Neuronal stem cell (in vitro differentiated cells): ENCODE measurements around the gene ZSCAN30.

Source experiments
- DNase-seq: peaks from one replicate; pipeline ENCODE4 v3.0.0-alpha.2; 2013; ENCODE audit warnings: low spot score
- H2AFZ ChIP-seq: one replicate; pipeline ENCODE4 v1.6.1; 2013; ENCODE audit warnings: mild to moderate bottlenecking, low read length, inconsistent platforms
- H2AK5ac ChIP-seq: 2 replicates; pipeline ENCODE4 v1.6.1; 2013; ENCODE audit warnings: low read depth, mild to moderate bottlenecking, inconsistent platforms, low read length, moderate library complexity, mixed read lengths
- H2BK120ac ChIP-seq: 2 replicates; pipeline ENCODE4 v1.6.1; 2013; ENCODE audit warnings: low read depth, mild to moderate bottlenecking, inconsistent platforms, low read length, moderate library complexity, mixed read lengths
- H2BK12ac ChIP-seq: one replicate; pipeline ENCODE4 v1.6.1; 2013; ENCODE audit warnings: low read length, inconsistent platforms
- H2BK15ac ChIP-seq: 2 replicates; pipeline ENCODE4 v1.6.1; 2013; ENCODE audit warnings: mild to moderate bottlenecking, low read length, inconsistent platforms, mixed read lengths
- H2BK5ac ChIP-seq: one replicate; pipeline ENCODE4 v1.6.1; 2013; ENCODE audit warnings: inconsistent platforms, mild to moderate bottlenecking, low read length, moderate library complexity
- H3K14ac ChIP-seq: one replicate; pipeline ENCODE4 v1.6.1; 2013; ENCODE audit warnings: low read length, inconsistent platforms
- H3K18ac ChIP-seq: 2 replicates; pipeline ENCODE4 v1.6.1; 2013; ENCODE audit warnings: low read length, inconsistent platforms
- H3K23ac ChIP-seq: 2 replicates; pipeline ENCODE4 v1.6.1; 2013; ENCODE audit warnings: low read depth, mild to moderate bottlenecking, mixed read lengths, low read length, inconsistent platforms; ENCODE audit not compliant: poor library complexity
- H3K27ac ChIP-seq: replicated peaks from 3 replicates; pipeline ENCODE4 v1.5.1; 2013; ENCODE audit warnings: low read length, inconsistent platforms
- H3K27me3 ChIP-seq, 3 experiments: 2 replicates each; pipeline ENCODE4 v1.6.1; 2013; ENCODE audit warnings: low read length in 3 of 3, mild to moderate bottlenecking in 2 of 3, inconsistent platforms in 1 of 3, low read depth in 1 of 3, mixed read lengths in 1 of 3, moderate library complexity in 1 of 3; ENCODE audit not compliant: control insufficient read depth in 3 of 3, insufficient read depth in 3 of 3
- H3K36me3 ChIP-seq, 2 donors: replicated peaks in 1 of 2; 2 replicates each; pipeline ENCODE4 v1.6.1; 2013; ENCODE audit warnings: low read length in 2 of 2; ENCODE audit not compliant: control insufficient read depth in 2 of 2, insufficient read depth in 2 of 2
- H3K4ac ChIP-seq: 2 replicates; pipeline ENCODE4 v1.6.1; 2013; ENCODE audit warnings: inconsistent platforms, mild to moderate bottlenecking, low read length, moderate library complexity
- H3K4me1 ChIP-seq, 2 donors: 1 replicate in 1 of 2; 2 replicates in 1 of 2; pipeline ENCODE4 v1.6.1; 2013; ENCODE audit warnings: low read length in 2 of 2, low read depth in 1 of 2; ENCODE audit not compliant: control insufficient read depth in 2 of 2, insufficient read depth in 1 of 2
- H3K4me2 ChIP-seq: one replicate; pipeline ENCODE4 v1.6.1; 2013; ENCODE audit warnings: mild to moderate bottlenecking, low read length, inconsistent platforms; ENCODE audit not compliant: insufficient read depth, poor library complexity, severe bottlenecking
- H3K4me3 ChIP-seq, 2 donors: 2 replicates each; pipeline ENCODE4 v1.5.1; 2013; ENCODE audit warnings: low read length in 2 of 2, mild to moderate bottlenecking in 2 of 2, inconsistent platforms in 1 of 2, moderate library complexity in 1 of 2
- H3K79me1 ChIP-seq: one replicate; pipeline ENCODE4 v1.6.1; 2013; ENCODE audit warnings: low read depth, mild to moderate bottlenecking, inconsistent platforms, low read length, moderate library complexity
- H3K9ac ChIP-seq: one replicate; pipeline ENCODE4 v1.6.1; 2013; ENCODE audit warnings: mild to moderate bottlenecking, low read depth, low read length, inconsistent platforms; ENCODE audit not compliant: poor library complexity
- H3K9me3 ChIP-seq, 2 donors: replicated peaks in 1 of 2; 2 replicates each; pipeline versions ENCODE3 to v1.6.1; 2013; ENCODE audit warnings: low read length in 2 of 2, mild to moderate bottlenecking in 2 of 2, inconsistent platforms in 1 of 2, low read depth in 1 of 2, mixed read lengths in 1 of 2, moderate library complexity in 1 of 2; ENCODE audit not compliant: control insufficient read depth in 2 of 2, insufficient read depth in 1 of 2
- H4K8ac ChIP-seq: one replicate; pipeline ENCODE4 v1.6.1; 2013; ENCODE audit warnings: low read depth, mild to moderate bottlenecking, inconsistent platforms, low read length, moderate library complexity
- H4K91ac ChIP-seq: one replicate; pipeline ENCODE4 v1.6.1; 2013; ENCODE audit warnings: low read length, low read depth, mild to moderate bottlenecking, inconsistent platforms; ENCODE audit not compliant: poor library complexity
- WGBS, 2 donors: extraction: QIAGEN DNeasy Blood & Tissue Kit; methylation state at CpG; one replicate each; pipeline ENCODE4 v1.1.7; 2013; ENCODE audit warnings: missing lambda C conversion rate in 2 of 2, mixed read lengths in 1 of 2; ENCODE audit not compliant: insufficient read length in 2 of 2, insufficient replicate concordance in 1 of 2; ENCODE audit errors: extremely low coverage in 2 of 2; 5-methylcytosine and 5-hydroxymethylcytosine counted together

The ZSCAN30 gene

DNA sequence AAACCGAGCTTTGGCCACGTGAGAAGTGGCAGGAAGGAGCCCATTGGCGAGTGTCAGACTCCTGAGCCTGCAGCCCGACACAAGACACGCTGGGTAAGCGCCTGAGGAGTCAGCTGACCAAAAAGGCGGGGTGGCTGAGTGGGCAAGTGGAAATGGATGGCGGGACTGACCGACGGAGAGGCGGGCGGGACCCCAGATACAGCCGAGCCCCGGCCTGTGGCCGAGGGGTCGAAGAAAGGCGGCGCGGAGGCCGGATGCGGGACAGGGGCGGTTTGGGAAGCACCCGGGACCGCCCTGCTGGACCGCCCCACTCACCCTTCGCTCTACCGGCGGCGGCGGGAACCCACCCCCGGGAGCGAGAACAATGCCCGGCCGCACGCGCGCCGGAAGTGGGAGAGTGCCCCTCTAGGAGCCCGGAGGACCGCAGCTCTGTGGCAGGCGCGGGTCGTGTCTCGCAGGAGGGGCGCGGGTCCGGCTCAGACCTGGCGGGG lies 22.8 kb downstream of the ZSCAN30 start:
- H3K4me3 ChIP-seq, result peak overlapping the region in 1 of 2 donors; percentile 18
- H3K27ac ChIP-seq, result no peak overlapping the region
- no peak overlapping the region for H2BK12ac ChIP-seq
- no peak overlapping the region for H2AFZ ChIP-seq
- no peak overlapping the region for H4K91ac ChIP-seq
- H3K14ac ChIP-seq, result no peak overlapping the region
- H3K4ac ChIP-seq, result no peak overlapping the region
- no peaks in the 10 kb centered on the region for H3K27me3 ChIP-seq
- WGBS, 2 donors, result no CpG with 5 or more reads among the region's 48 CpGs
- no peak overlapping the region for H2BK120ac ChIP-seq
- H2AK5ac ChIP-seq, result no peak overlapping the region
- H2BK15ac ChIP-seq, result no peak overlapping the region
- no peak overlapping the region for H4K8ac ChIP-seq
- H3K36me3 ChIP-seq, result peaks cover 12 to 20% of the 10 kb centered on the region in 2 donors
- no peak overlapping the region for H3K4me2 ChIP-seq
- no peaks in the 10 kb centered on the region for H3K79me1 ChIP-seq
- no peak overlapping the region for H3K18ac ChIP-seq
- no peak overlapping the region for H3K9ac ChIP-seq
- H3K9me3 ChIP-seq, result peaks cover 8 to 11% of the 10 kb centered on the region in 2 donors
- no peak for DNase-seq
- peaks cover 0 to 1% of the 10 kb centered on the region in 2 donors for H3K4me1 ChIP-seq
- no peak overlapping the region for H2BK5ac ChIP-seq
- H3K23ac ChIP-seq, result no peak overlapping the region

DNA sequence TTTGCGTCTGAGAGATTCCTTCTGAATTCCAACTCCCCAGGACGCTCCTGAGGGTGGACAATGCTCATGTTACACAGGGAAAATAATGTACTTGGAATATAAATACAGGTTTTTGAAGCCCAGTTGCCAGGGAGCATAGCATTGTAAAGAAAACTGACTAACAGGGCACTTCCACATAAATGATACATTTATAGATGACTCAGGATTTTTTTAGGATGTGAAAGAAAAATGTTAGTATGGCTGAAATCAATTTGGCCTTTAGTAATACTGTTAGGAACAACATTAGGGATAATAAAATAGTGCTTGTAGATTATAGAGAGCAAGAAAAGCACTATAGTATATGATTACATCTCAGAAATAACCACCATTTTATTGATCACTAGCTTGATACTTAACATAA lies 25.6 kb downstream of the ZSCAN30 start:
- no peak overlapping the region for H2BK15ac ChIP-seq
- no peak overlapping the region for H4K8ac ChIP-seq
- H3K79me1 ChIP-seq, result no peaks in the 10 kb centered on the region
- H3K36me3 ChIP-seq, result peaks cover 13 to 31% of the 10 kb centered on the region in 2 donors
- no peak overlapping the region for H3K27ac ChIP-seq
- H2BK120ac ChIP-seq, result no peak overlapping the region
- no peak overlapping the region for H3K4me2 ChIP-seq
- no peak overlapping the region for H3K23ac ChIP-seq
- H2AFZ ChIP-seq, result no peak overlapping the region
- H3K9ac ChIP-seq, result no peak overlapping the region
- DNase-seq, result no peak
- no peaks in the 10 kb centered on the region for H3K27me3 ChIP-seq
- H3K4ac ChIP-seq, result no peak overlapping the region
- no peak overlapping the region for H4K91ac ChIP-seq
- no peak overlapping the region for H2BK5ac ChIP-seq
- peaks cover 8 to 11% of the 10 kb centered on the region in 2 donors for H3K9me3 ChIP-seq
- no CpG with 5 or more reads among the region's 2 CpGs for WGBS, 2 donors
- H2BK12ac ChIP-seq, result no peak overlapping the region
- peaks cover 0 to 1% of the 10 kb centered on the region in 2 donors for H3K4me1 ChIP-seq
- no peak overlapping the region for H3K14ac ChIP-seq
- H3K18ac ChIP-seq, result no peak overlapping the region
- H2AK5ac ChIP-seq, result no peak overlapping the region
- H3K4me3 ChIP-seq, result no peak overlapping the region

DNA sequence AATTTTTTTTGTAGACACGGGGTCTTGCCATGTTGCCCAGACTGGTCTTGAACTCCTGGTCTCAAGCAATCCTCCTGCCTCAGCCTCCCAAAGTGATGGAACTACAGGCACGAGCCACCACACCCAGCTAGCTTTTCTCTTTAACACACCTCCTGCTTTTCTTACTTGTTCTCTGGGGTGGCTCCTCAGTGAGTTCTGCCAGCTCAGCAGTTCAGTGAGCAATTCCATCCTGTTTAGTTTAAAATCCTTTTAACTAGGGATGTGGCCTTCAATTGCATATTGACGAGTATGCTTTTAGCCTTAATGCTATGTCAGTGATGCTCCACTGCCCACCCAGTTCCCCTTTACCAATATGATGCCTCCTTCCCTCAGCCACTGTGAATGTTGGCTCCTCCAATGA lies 33.1 kb downstream of the ZSCAN30 start:
- no CpG with 5 or more reads among the region's 3 CpGs for WGBS, 2 donors
- Histone ChIP-seq H2AFZ (no peak overlapping the region), H3K9me3 (peaks cover 9 to 38% of the 10 kb centered on the region in 2 donors), H3K4me1 (no peaks in the 10 kb centered on the region), H3K4me3 (no peak overlapping the region), H2BK5ac (no peak overlapping the region), H2AK5ac (no peak overlapping the region), H3K27ac (no peak overlapping the region), H2BK120ac (no peak overlapping the region), H3K23ac (no peak overlapping the region), H3K4me2 (no peak overlapping the region), H2BK15ac (no peak overlapping the region), H3K27me3 (no peaks in the 10 kb centered on the region), H3K9ac (no peak overlapping the region), H3K79me1 (no peaks in the 10 kb centered on the region), H4K8ac (no peak overlapping the region), H3K14ac (no peak overlapping the region), H3K36me3 (peaks cover 21 to 60% of the 10 kb centered on the region in 2 donors), H2BK12ac (no peak overlapping the region), H4K91ac (no peak overlapping the region), H3K18ac (no peak overlapping the region), H3K4ac (no peak overlapping the region)
- DNase-seq, result no peak

DNA sequence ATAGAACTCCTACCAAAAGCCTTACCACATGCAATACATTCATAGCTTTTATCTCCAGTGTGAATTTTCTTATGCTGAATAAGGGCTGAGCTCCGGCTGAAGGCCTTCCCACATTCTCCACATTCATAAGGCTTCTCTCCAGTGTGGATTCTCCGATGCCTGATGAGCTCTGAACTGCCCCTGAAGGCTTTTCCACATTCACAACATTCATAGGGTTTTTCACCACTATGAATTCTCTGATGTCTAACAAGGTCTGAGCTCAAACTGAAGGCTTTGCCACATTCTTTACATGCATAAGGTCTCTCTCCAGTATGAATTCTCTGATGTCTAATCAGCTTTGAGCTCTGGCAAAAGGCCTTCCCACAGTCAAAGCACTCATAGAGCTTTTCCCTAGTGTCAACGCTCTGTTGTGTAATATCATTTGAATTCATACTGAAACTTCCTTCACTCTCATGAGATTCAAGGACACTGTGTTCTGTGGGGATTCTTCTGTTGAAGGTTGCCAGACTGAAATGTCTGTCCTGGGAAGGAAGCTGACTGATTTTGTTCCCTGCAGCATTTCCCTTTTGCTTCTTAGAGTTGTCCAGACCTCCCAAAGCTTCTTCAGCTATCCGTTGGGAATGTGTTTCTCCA lies 36.3 kb downstream of the ZSCAN30 start:
- no peak overlapping the region for H2BK120ac ChIP-seq
- H3K4me2 ChIP-seq, result no peak overlapping the region
- H4K8ac ChIP-seq, result no peak overlapping the region
- H2BK5ac ChIP-seq, result no peak overlapping the region
- no peak overlapping the region for H3K18ac ChIP-seq
- no peak overlapping the region for H3K4ac ChIP-seq
- H2AFZ ChIP-seq, result no peak overlapping the region
- no peak overlapping the region for H2BK15ac ChIP-seq
- no peak overlapping the region for H3K14ac ChIP-seq
- H3K27ac ChIP-seq, result no peak overlapping the region
- H3K4me1 ChIP-seq, result no peaks in the 10 kb centered on the region
- no peak for DNase-seq
- H3K36me3 ChIP-seq, result peaks cover 30 to 72% of the 10 kb centered on the region in 2 donors
- no peak overlapping the region for H3K9ac ChIP-seq
- no peak overlapping the region for H3K23ac ChIP-seq
- no peak overlapping the region for H4K91ac ChIP-seq
- H3K9me3 ChIP-seq, result peaks cover 9 to 61% of the 10 kb centered on the region in 2 donors
- H3K27me3 ChIP-seq, result no peaks in the 10 kb centered on the region
- H3K79me1 ChIP-seq, result no peaks in the 10 kb centered on the region
- H2BK12ac ChIP-seq, result no peak overlapping the region
- no peak overlapping the region for H3K4me3 ChIP-seq
- no peak overlapping the region for H2AK5ac ChIP-seq
- no CpG with 5 or more reads among the region's 4 CpGs for WGBS, 2 donors
